Stimulated activated CD4-positive, alpha-beta T cell treated with anti-CD3 and anti-CD28 coated beads, Interleukin-12 subunit alpha, Interleukin-12 subunit beta, amount 100 ng/mL, for 24 hours (primary cell): ENCODE measurements around the gene NGFR.

Source experiments
- DNase-seq, 2 experiments: peaks; one replicate each; pipeline ENCODE4 v3.0.0-alpha.2; 2020; ENCODE audit warnings: low read depth in 2 of 2

The NGFR gene

GRCh38 chr17:49469831-49470810 lies 25.0 kb upstream of the NGFR start:
- DNase-seq, result no peak

GRCh38 chr17:49471089-49471683 lies 23.9 kb upstream of the NGFR start:
- DNase-seq, result no peak

- DNase-seq, result no peak
Measured at GRCh38 chr17:49471769-49472168, 23.3 kb upstream of the NGFR start.

- DNase-seq, result no peak
Measured at GRCh38 chr17:49472527-49472926, 22.6 kb upstream of the NGFR start.

- DNase-seq, result no peak
Measured at GRCh38 chr17:49473900-49474751, 21.0 kb upstream of the NGFR start.

- DNase-seq, result no peak
Measured at GRCh38 chr17:49477709-49478108, 17.4 kb upstream of the NGFR start.

GRCh38 chr17:49480836-49481615 lies 14.1 kb upstream of the NGFR start:
- DNase-seq, result no peak

- no peak for DNase-seq
Measured at GRCh38 chr17:49482144-49482817, 12.8 kb upstream of the NGFR start.

GRCh38 chr17:49483599-49484509 lies 11.2 kb upstream of the NGFR start:
- DNase-seq, result no peak

GRCh38 chr17:49484588-49484987 lies 10.5 kb upstream of the NGFR start:
- DNase-seq, result no peak

GRCh38 chr17:49486012-49486641 lies 9.0 kb upstream of the NGFR start:
- DNase-seq, result no peak

GRCh38 chr17:49487183-49487582 lies 7.9 kb upstream of the NGFR start:
- DNase-seq, result no peak

- DNase-seq, result no peak
Measured at GRCh38 chr17:49488612-49489011, 6.5 kb upstream of the NGFR start.

GRCh38 chr17:49489348-49489747 lies 5.7 kb upstream of the NGFR start:
- no peak for DNase-seq

- no peak for DNase-seq
Measured at GRCh38 chr17:49490276-49490675, 4.8 kb upstream of the NGFR start.

- no peak for DNase-seq
Measured at GRCh38 chr17:49491192-49491769, 3.8 kb upstream of the NGFR start.

- DNase-seq, result no peak
Measured at GRCh38 chr17:49494399-49494985, 601 bp upstream of the NGFR start.

GRCh38 chr17:49495842-49496182 lies 719 bp downstream of the NGFR start:
- no peak for DNase-seq
